GM12878 (cell line): ENCODE measurements around the gene STARD13. TPM values are rescaled to one million over a fixed set of nuclear protein-coding genes. Genes with fewer than 3 reads are reported as not detected.

ENCODE experiments used
- ATAC-seq: fragments of 200-7000 bp; cut with Tn5 transposase; 3 replicates; pipeline ENCODE4 v1.9.1; 2020; ENCODE audit warnings: mild to moderate bottlenecking, moderate library complexity
- BruUV-seq: library from RNA; stranded (reverse); fragments of 400-500 nt; replicated peaks from 2 replicates; lab custom pipeline; 2021; lab: Mats Ljungman, UMichigan
- CTCF ChIA-PET: fragments of 300-600 bp; sonication (Branson Sonifier 250); formaldehyde crosslinking; extraction: SDS; loops from one replicate; lab custom pipeline; 2021; ENCODE audit warnings: inconsistent platforms; lab: Yijun Ruan, JAX
- POLR2A ChIA-PET: fragments of 350-600 bp; formaldehyde crosslinking; extraction: SDS; loops from one replicate; lab custom pipeline; 2021; ENCODE audit warnings: inconsistent platforms; lab: Charles Lee
- RAD21 ChIA-PET: fragments of 300-600 bp; sonication (Branson Sonifier 250); formaldehyde crosslinking; loops from one replicate; lab custom pipeline; 2023; ENCODE audit warnings: antibody characterized with exemption; ENCODE audit not compliant: unreplicated experiment; lab: Charles Lee
- SMC1A ChIA-PET: fragments of 300-600 bp; sonication (Branson Sonifier 250); formaldehyde crosslinking; loops from one replicate; lab custom pipeline; 2023; ENCODE audit not compliant: unreplicated experiment, uncharacterized antibody; lab: Charles Lee
- DNase-seq: peaks from one replicate; pipeline ENCODE4 v3.0.0-alpha.2; 2011; ENCODE audit warnings: low read depth, low spot score
- FAIRE-seq: peaks from 3 replicates; lab custom pipeline; 2011; peaks lifted over from hg19 to GRCh38; lab: Jason Lieb, UNC
- H2AFZ ChIP-seq: 2 replicates; pipeline ENCODE4 v1.6.0; 2011; ENCODE audit warnings: low read depth, low read length, control low read depth; ENCODE audit not compliant: control insufficient read depth
- H3K27ac ChIP-seq: 2 replicates; pipeline ENCODE4 v1.5.1; 2011; ENCODE audit warnings: control low read depth; ENCODE audit not compliant: control insufficient read depth, insufficient read depth
- H3K27me3 ChIP-seq, 2 experiments: replicated peaks in 1 of 2; 2 replicates each; pipeline versions ENCODE4 v1.6.0 to v1.6.1; 2011; ENCODE audit warnings: low read length in 1 of 2; ENCODE audit not compliant: control insufficient read depth in 2 of 2, insufficient read depth in 2 of 2
- H3K36me3 ChIP-seq, 2 experiments: 2 replicates each; pipeline ENCODE4 v1.5.1; 2011; ENCODE audit warnings: low read length in 1 of 2; ENCODE audit not compliant: control insufficient read depth in 2 of 2, insufficient read depth in 2 of 2
- H3K4me1 ChIP-seq: 2 replicates; pipeline ENCODE4 v1.6.1; 2011; ENCODE audit warnings: mild to moderate bottlenecking, low read length, moderate library complexity, mixed read lengths; ENCODE audit not compliant: control insufficient read depth, insufficient read depth
- H3K4me2 ChIP-seq: 2 replicates; pipeline ENCODE4 v1.6.0; 2011; ENCODE audit warnings: control low read depth; ENCODE audit not compliant: control insufficient read depth, insufficient read depth
- H3K4me3 ChIP-seq: fragments of 200-600 bp; sonication (generic); 2 replicates; pipeline ENCODE4 v1.5.1; 2016
- H3K79me2 ChIP-seq: 2 replicates; pipeline ENCODE4 v1.6.0; 2011; ENCODE audit warnings: low read length; ENCODE audit not compliant: control insufficient read depth, insufficient read depth
- H3K9ac ChIP-seq: 2 replicates; pipeline ENCODE4 v1.8.0; 2011; ENCODE audit warnings: low read length, control low read depth, mixed read lengths; ENCODE audit not compliant: control insufficient read depth, insufficient read depth
- H3K9me3 ChIP-seq: replicated peaks from 3 replicates; pipeline ENCODE4 v1.5.1; 2011; ENCODE audit warnings: mild to moderate bottlenecking, low read length; ENCODE audit not compliant: control insufficient read depth, insufficient read depth
- H4K20me1 ChIP-seq: 2 replicates; pipeline ENCODE4 v1.6.0; 2011; ENCODE audit not compliant: control insufficient read depth, insufficient read depth
- BMI1 ChIP-seq: fragments of 450-650 bp; IDR thresholded peaks from 2 replicates; pipeline ENCODE4 v1.6.1; 2016; ENCODE audit warnings: mild to moderate bottlenecking, moderate library complexity, borderline replicate concordance
- CREB1 ChIP-seq: IDR thresholded peaks from 2 replicates; pipeline ENCODE4 v1.6.1; 2012; ENCODE audit warnings: low read depth, mild to moderate bottlenecking, inconsistent platforms
- CREM ChIP-seq: IDR thresholded peaks from 2 replicates; pipeline ENCODE4 v1.6.1; 2014; ENCODE audit warnings: antibody characterized with exemption, low read depth
- JUNB ChIP-seq: IDR thresholded peaks from 2 replicates; pipeline ENCODE4 v1.6.1; 2016; ENCODE audit warnings: antibody characterized with exemption, mild to moderate bottlenecking
- KDM1A ChIP-seq: fragments of 200-600 bp; sonication (generic); IDR thresholded peaks from 2 replicates; pipeline ENCODE4 v1.6.1; 2016; ENCODE audit warnings: borderline replicate concordance
- NBN ChIP-seq: fragments of 450-650 bp; IDR thresholded peaks from 2 replicates; pipeline ENCODE4 v1.6.1; 2016
- NFIC ChIP-seq: IDR thresholded peaks from 2 replicates; pipeline ENCODE4 v1.6.1; 2012; ENCODE audit warnings: low read depth, mild to moderate bottlenecking, inconsistent platforms, low read length, moderate library complexity
- PKNOX1 ChIP-seq: fragments of 450-650 bp; IDR thresholded peaks from 2 replicates; pipeline ENCODE4 v1.6.1; 2016; ENCODE audit warnings: mild to moderate bottlenecking
- RBBP5 ChIP-seq: fragments of 200-600 bp; sonication (generic); conservative IDR thresholded peaks from 2 replicates; pipeline ENCODE4 v1.6.1; 2016
- SMC3 ChIP-seq: IDR thresholded peaks from 2 replicates; pipeline ENCODE4 v1.6.1; 2011; ENCODE audit warnings: low read length, improper control_type of control experiment, borderline replicate concordance
- SP1 ChIP-seq: IDR thresholded peaks from one replicate; pipeline ENCODE4 v1.6.1; 2011; ENCODE audit warnings: low read depth, low read length
- SREBF2 ChIP-seq: IDR thresholded peaks from 2 replicates; pipeline ENCODE4 v1.6.1; 2012; ENCODE audit warnings: mild to moderate bottlenecking, low read length
- TCF12 ChIP-seq: IDR thresholded peaks from 2 replicates; pipeline ENCODE4 v1.6.1; 2011; ENCODE audit warnings: low read depth, mild to moderate bottlenecking, low read length
- ZNF217 ChIP-seq: fragments of 450-650 bp; IDR thresholded peaks from 2 replicates; pipeline ENCODE4 v1.6.1; 2017; ENCODE audit warnings: antibody characterized with exemption, mild to moderate bottlenecking
- WGBS: methylation state at CpG from one replicate; pipeline ENCODE4 v1.1.6; 2016; ENCODE audit warnings: low lambda C conversion rate; ENCODE audit not compliant: insufficient replicate concordance, insufficient coverage; ENCODE audit errors: missing lambda C conversion rate; 5-methylcytosine and 5-hydroxymethylcytosine counted together
- in situ Hi-C: fragments of 300-500 bp; cut with MboI; formaldehyde crosslinking; loops from 9 replicates; pipeline ENCODE4 v1.14.3; 2018; ENCODE audit warnings: mixed read lengths
- intact Hi-C: fragments of 100-400 bp; cut with micrococcal nuclease; formaldehyde crosslinking; loops from one replicate; pipeline ENCODE4 v1.14.2; 2022; ENCODE audit not compliant: unreplicated experiment
- polyA plus RNA-seq, 11 experiments: library from polyadenylated mRNA; depleted of rRNA in 4 of 11; unstranded in 6 of 11; stranded (reverse) in 5 of 11; fragments of >200 nt; fragmentation: Nextera tagmentation in 4 of 11; fragmentation: Illumina TruSeq in 1 of 11; extraction: Ambion mirVana in 4 of 11; extraction: Trizol in 1 of 11; gene quantifications; 1 replicate in 1 of 11; 2 replicates in 10 of 11; pipeline versions ENCODE4 v1.2.1 to v1.2.3, GENCODE V29; 2011 to 2016; ENCODE audit warnings: inconsistent platforms in 2 of 11, missing spikeins in 2 of 11, low read depth in 1 of 11
- total RNA-seq, 4 experiments: library from RNA; depleted of rRNA in 3 of 4; stranded (reverse); fragments of >200 nt in 3 of 4; fragmentation: Illumina TruSeq in 1 of 4; extraction: Trizol in 1 of 4; gene quantifications; 2 replicates each; pipeline versions ENCODE4 v1.2.1 to v1.2.3, GENCODE V29; 2013 to 2021
- TF ChIP-seq, protein P1 (sequence below): fragments of 450-650 bp; IDR thresholded peaks from 2 replicates; pipeline ENCODE4 v1.6.1; 2017; ENCODE audit warnings: borderline replicate concordance
- TF ChIP-seq, protein P2 (sequence below): fragments of 450-650 bp; formaldehyde crosslinking; IDR thresholded peaks from 2 replicates; pipeline ENCODE4 v1.4.0; 2020; ENCODE audit warnings: mild to moderate bottlenecking, moderate library complexity
- TF ChIP-seq, protein P3 (sequence below): fragments of 450-650 bp; conservative IDR thresholded peaks from 2 replicates; pipeline ENCODE4 v1.6.1; 2017; ENCODE audit warnings: mild to moderate bottlenecking, moderate library complexity

STARD13 gene
- total and polyA plus RNA-seq, 10 of the 15 experiments (the other 5 are each of a cell fraction or from before 2014, with no cell fraction given) = 4.0 to 41.6 (median 10.1) TPM

GRCh38 chr13:33110713-33111413, 174.7 kb downstream of the STARD13 start:
- peak overlapping the region; percentile 91 for H3K27ac ChIP-seq
- H3K4me3 ChIP-seq = no peak overlapping the region
- no peaks in the 10 kb centered on the region for H3K9me3 ChIP-seq
- peak overlapping the region; percentile 77 for H3K9ac ChIP-seq
- WGBS = 14% methylated on average over 11 of the region's 14 CpGs
- H3K4me1 ChIP-seq = peaks cover 54% of the 10 kb centered on the region
- CTCF ChIA-PET = interaction anchor here (0.7 to 5.7 kb wide), 27 partner anchors 10 to 614 kb away, joined by 3 to 52 read pairs (median 7); no protein-coding TSS in a partner anchor
- no peak for DNase-seq
- peak overlapping the region; percentile 90 for H3K4me2 ChIP-seq
- H3K79me2 ChIP-seq = peaks cover 3% of the 10 kb centered on the region
- no TSS peak for BruUV-seq
- peak overlapping the region; percentile 88 for H2AFZ ChIP-seq
- in situ Hi-C loops (no loop called here), intact Hi-C loops (loop anchor here (2.0 kb wide), 1 partner anchor 36 kb away; no protein-coding TSS in a partner anchor)
- peaks cover 13 to 32% of the 10 kb centered on the region in 2 experiments for H3K36me3 ChIP-seq
- POLR2A ChIA-PET = interaction anchor here (0.8 to 7.2 kb wide), 13 partner anchors 12 to 94 kb away, joined by 3 to 62 read pairs (median 4); no protein-coding TSS in a partner anchor
- RAD21 ChIA-PET = interaction anchor here (0.9 to 6.9 kb wide), 23 partner anchors 10 to 618 kb away, joined by 3 to 80 read pairs (median 6); partner anchors contain the start of gene PDS5B
- peak; percentile 63 for ATAC-seq
- SMC1A ChIA-PET = interaction anchor here (0.6 to 7.6 kb wide), 37 partner anchors 11 to 652 kb away, joined by 3 to 95 read pairs (median 4); no protein-coding TSS in a partner anchor
- no peak for FAIRE-seq
- no peaks in the 10 kb centered on the region for H4K20me1 ChIP-seq
- no peaks in the 10 kb centered on the region for H3K27me3 ChIP-seq
- TF ChIP-seq CREM = no peak
- TF ChIP-seq NBN = no peak
- TF ChIP-seq, protein P1, sequence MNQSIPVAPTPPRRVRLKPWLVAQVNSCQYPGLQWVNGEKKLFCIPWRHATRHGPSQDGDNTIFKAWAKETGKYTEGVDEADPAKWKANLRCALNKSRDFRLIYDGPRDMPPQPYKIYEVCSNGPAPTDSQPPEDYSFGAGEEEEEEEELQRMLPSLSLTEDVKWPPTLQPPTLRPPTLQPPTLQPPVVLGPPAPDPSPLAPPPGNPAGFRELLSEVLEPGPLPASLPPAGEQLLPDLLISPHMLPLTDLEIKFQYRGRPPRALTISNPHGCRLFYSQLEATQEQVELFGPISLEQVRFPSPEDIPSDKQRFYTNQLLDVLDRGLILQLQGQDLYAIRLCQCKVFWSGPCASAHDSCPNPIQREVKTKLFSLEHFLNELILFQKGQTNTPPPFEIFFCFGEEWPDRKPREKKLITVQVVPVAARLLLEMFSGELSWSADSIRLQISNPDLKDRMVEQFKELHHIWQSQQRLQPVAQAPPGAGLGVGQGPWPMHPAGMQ = no peak
- TF ChIP-seq BMI1 = no peak
- no peak for TF ChIP-seq SMC3
- peak; percentile 35; the same call in 1 of the 2 replicates for TF ChIP-seq CREB1
- TF ChIP-seq TCF12 = no peak
- TF ChIP-seq, protein P2, sequence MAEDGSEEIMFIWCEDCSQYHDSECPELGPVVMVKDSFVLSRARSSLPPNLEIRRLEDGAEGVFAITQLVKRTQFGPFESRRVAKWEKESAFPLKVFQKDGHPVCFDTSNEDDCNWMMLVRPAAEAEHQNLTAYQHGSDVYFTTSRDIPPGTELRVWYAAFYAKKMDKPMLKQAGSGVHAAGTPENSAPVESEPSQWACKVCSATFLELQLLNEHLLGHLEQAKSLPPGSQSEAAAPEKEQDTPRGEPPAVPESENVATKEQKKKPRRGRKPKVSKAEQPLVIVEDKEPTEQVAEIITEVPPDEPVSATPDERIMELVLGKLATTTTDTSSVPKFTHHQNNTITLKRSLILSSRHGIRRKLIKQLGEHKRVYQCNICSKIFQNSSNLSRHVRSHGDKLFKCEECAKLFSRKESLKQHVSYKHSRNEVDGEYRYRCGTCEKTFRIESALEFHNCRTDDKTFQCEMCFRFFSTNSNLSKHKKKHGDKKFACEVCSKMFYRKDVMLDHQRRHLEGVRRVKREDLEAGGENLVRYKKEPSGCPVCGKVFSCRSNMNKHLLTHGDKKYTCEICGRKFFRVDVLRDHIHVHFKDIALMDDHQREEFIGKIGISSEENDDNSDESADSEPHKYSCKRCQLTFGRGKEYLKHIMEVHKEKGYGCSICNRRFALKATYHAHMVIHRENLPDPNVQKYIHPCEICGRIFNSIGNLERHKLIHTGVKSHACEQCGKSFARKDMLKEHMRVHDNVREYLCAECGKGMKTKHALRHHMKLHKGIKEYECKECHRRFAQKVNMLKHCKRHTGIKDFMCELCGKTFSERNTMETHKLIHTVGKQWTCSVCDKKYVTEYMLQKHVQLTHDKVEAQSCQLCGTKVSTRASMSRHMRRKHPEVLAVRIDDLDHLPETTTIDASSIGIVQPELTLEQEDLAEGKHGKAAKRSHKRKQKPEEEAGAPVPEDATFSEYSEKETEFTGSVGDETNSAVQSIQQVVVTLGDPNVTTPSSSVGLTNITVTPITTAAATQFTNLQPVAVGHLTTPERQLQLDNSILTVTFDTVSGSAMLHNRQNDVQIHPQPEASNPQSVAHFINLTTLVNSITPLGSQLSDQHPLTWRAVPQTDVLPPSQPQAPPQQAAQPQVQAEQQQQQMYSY (CRISPR knock-in tag) = no peak
- no peak for TF ChIP-seq SREBF2
- no peak for TF ChIP-seq RBBP5
- TF ChIP-seq, protein P3, sequence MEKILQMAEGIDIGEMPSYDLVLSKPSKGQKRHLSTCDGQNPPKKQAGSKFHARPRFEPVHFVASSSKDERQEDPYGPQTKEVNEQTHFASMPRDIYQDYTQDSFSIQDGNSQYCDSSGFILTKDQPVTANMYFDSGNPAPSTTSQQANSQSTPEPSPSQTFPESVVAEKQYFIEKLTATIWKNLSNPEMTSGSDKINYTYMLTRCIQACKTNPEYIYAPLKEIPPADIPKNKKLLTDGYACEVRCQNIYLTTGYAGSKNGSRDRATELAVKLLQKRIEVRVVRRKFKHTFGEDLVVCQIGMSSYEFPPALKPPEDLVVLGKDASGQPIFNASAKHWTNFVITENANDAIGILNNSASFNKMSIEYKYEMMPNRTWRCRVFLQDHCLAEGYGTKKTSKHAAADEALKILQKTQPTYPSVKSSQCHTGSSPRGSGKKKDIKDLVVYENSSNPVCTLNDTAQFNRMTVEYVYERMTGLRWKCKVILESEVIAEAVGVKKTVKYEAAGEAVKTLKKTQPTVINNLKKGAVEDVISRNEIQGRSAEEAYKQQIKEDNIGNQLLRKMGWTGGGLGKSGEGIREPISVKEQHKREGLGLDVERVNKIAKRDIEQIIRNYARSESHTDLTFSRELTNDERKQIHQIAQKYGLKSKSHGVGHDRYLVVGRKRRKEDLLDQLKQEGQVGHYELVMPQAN = no peak
- TF ChIP-seq NFIC = peak; percentile 82
- peak; percentile 48; the same call in 1 of the 2 replicates for TF ChIP-seq JUNB
- no peak for TF ChIP-seq SP1
- TF ChIP-seq ZNF217 = no peak
- TF ChIP-seq PKNOX1 = no peak
- no peak for TF ChIP-seq KDM1A
